Sciatic nerve (tissue), 2 donors: ENCODE data around the gene PDHA2. TPM values are rescaled to one million over a fixed set of nuclear protein-coding genes. Genes with fewer than 3 reads are reported as not detected.
"Not testable (repeated sequence)": the region's sequence is repeated elsewhere in the genome, so short reads cannot be mapped to it uniquely, and the experiment has no call there.

Experiments
- ATAC-seq: fragments of 200-7000 bp; cut with Tn5 transposase; one replicate; pipeline ENCODE4 v1.9.1; 2020; ENCODE audit warnings: mild to moderate bottlenecking, moderate library complexity
- DNase-seq: peaks from one replicate; pipeline ENCODE4 v3.0.0-alpha.2; 2020; ENCODE audit warnings: low spot score
- intact Hi-C: fragments of 100-400 bp; cut with DNase I; formaldehyde crosslinking; loops from one replicate; pipeline ENCODE4 v1.14.2; 2022
- total RNA-seq: library from RNA; stranded (reverse); fragmentation: NEBNext Ultra II Directional; extraction: Animal tissue kit (Norgen Biotek cat#: 25700); gene quantifications from one replicate; pipeline ENCODE4 v1.2.1, GENCODE V29; 2021
- donor health status: DM: no; HTN: no; CAD: no.
- donor health status: DM: no; HTN: no; CAD: no.

PDHA2 gene
- not detected for total RNA-seq

DNA sequence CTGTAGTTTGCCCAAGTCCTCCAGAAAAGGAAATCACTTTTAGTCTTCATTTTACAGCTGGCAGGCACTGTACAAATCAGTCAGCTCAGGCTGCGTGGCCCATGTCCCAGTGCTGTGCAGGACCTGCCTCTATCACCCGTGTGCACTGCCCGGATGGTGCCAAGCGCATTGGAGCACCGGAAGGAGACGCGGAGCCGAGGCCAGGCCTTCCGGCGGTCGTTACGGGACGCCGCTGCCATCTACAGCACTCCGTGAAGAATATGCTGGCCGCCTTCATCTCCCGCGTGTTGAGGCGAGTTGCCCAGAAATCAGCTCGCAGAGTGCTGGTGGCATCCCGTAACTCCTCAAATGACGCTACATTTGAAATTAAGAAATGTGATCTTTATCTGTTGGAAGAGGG, at the start of gene PDHA2:
PDHA2 (plus strand) TSS at position 203 of the 400 bp plus-strand sequence; CDS start at position 261, 58 bp downstream.
- intact Hi-C loops = no loop called here
- peak; percentile 42 for DNase-seq
- ATAC-seq = no peak

DNA sequence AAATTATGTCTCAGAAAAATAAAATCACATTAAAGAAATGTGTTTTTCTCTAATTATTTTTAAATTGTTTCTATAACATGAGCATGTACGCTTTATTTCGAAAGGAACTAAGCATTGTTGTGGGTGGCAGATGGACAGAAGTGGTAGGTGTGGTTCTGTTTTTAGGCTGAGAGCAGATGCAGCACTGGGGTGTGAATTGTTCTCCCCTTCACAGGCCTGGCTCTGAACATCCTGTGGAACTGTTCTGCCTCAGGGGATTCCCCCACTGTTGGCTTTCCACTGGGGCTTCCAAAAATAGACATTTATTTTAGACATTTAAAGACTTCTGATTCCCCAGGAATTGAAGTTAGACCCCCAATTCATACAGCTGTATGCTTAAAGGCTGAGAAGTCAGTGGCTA, 41.9 kb upstream of the PDHA2 start:
- intact Hi-C loops = no loop called here
- ATAC-seq (no peak), DNase-seq (no peak)

- no peak for DNase-seq
These were observed 41.2 kb upstream of the PDHA2 start for GRCh38 chr4:95798727-95799126.

GRCh38 chr4:95821867-95822266, 18.0 kb upstream of the PDHA2 start:
- no peak for DNase-seq
- ATAC-seq = no peak
- intact Hi-C loops = no loop called here

More at GRCh38 chr4:95798727-95799126, 41.2 kb upstream of the PDHA2 start:
- ATAC-seq = no peak
- intact Hi-C loops = no loop called here

DNA sequence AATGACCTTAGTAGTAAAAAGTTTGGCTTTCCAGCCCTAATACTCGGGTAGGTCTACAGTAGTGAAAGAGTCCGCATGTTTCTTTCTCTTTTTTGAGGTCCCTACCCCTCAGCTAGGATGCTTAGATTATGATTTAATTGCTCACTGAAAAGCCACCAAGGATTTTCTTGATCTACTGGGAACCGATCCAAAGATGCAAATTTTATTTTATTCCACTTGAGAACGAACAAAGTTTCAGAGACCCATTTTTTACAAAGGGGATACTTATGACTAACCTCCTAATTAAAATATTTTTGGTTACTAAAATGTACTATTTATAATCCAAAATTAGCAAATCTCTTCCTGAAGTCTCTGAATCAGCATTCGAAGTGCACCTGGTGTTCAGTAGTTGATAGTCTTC, 14.3 kb upstream of the PDHA2 start:
- ATAC-seq (no peak), DNase-seq (no peak)
- intact Hi-C loops = no loop called here

- DNase-seq (no peak), ATAC-seq (no peak)
- intact Hi-C loops = no loop called here
These were observed 9.2 kb upstream of the PDHA2 start for GRCh38 chr4:95830651-95831050.

- intact Hi-C loops = no loop called here
- ATAC-seq = no peak
- no peak for DNase-seq
These were observed 8.7 kb upstream of the PDHA2 start for GRCh38 chr4:95831166-95831565.

DNA sequence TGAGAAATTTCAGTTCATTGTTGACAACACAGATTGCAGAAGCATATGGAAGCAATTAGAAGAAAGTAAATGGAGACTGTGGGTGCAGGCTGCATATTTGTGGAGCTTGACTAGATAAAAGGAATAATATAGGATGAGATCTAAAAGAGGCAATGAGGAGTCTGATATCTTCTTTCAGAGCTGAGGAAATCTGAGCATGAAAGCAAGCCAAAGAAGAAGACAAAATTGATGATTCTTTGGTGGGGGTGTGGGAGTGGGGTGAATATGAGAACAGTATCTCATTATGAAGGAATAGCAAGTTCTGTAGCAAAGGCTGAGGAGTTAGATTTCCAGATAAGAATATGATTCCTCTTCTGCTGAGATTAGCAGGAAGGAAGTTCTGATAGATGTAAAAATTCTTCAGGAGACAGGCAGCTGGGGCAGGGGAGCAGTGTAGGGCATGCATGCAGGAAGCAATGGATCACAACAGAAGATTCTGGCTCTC, 6.1 kb upstream of the PDHA2 start:
- no peak for ATAC-seq

GRCh38 chr4:95835672-95836071, 4.2 kb upstream of the PDHA2 start:
- ATAC-seq = no peak
- intact Hi-C loops = no loop called here

More for the DNA sequence above, 6.1 kb upstream of the PDHA2 start:
- no peak for DNase-seq
- intact Hi-C loops = no loop called here

GRCh38 chr4:95838192-95838591, 1.7 kb upstream of the PDHA2 start:
- intact Hi-C loops = no loop called here
- no peak for DNase-seq
- no peak for ATAC-seq

More at GRCh38 chr4:95835672-95836071, 4.2 kb upstream of the PDHA2 start:
- no peak for DNase-seq

GRCh38 chr4:95847908-95848460, 8.1 kb downstream of the PDHA2 start:
- DNase-seq = no peak
- intact Hi-C loops = no loop called here
- ATAC-seq = no peak

GRCh38 chr4:95850161-95850560, 10.3 kb downstream of the PDHA2 start:
- no peak for ATAC-seq
- intact Hi-C loops = no loop called here
- DNase-seq = no peak

GRCh38 chr4:95857761-95858160, 17.9 kb downstream of the PDHA2 start:
- no peak for ATAC-seq

DNA sequence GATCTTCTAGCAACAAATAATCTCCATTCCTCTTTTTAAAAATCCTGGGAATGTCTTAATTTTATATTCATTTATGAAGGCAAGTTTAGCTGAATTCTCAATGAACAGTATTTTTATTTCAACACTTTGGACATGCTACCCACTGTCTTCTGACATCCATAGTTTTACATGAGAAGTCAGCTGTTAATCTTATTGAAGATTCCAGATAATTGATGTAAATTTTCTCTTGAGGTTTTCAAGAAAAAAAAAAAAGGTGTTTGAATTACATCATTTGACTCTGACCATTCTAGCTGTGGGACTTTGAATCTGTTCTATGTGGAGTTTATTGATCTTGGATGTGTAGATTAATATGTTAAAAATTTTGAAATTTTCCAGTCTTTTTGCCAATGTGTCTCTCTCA, 28.0 kb downstream of the PDHA2 start:
- ATAC-seq = no peak
- intact Hi-C loops = no loop called here
- no peak for DNase-seq

More at GRCh38 chr4:95857761-95858160, 17.9 kb downstream of the PDHA2 start:
- intact Hi-C loops = no loop called here
- no peak for DNase-seq

- ATAC-seq, intact Hi-C loops, DNase-seq: not testable (repeated sequence)
These were observed 29.5 kb downstream of the PDHA2 start for GRCh38 chr4:95869414-95869813.

DNA sequence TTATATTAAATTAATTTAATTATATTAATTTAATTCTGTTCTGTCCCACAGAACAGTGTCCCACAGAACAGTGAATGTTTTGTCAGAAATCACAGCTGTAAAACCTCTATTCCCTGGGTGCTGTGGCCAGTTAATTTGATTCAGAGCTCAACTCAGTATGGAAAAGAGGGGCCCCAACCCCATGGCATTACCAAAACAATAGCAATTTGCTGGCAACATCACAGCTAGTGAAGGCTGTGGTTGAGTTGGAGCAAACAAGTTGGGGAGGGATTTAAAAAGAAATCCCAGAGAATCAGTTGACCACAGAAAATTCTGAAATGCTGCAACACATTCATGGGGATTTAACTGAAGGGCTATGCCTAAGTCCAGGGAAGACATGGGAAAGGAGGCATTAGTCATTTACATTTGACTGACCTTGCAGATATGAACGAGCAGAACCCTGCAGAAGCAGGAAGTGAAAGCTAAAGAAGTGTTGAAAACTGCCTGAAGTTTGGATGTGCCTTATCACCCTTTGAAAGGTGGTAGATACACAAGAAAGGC, 30.1 kb downstream of the PDHA2 start:
- no peak for DNase-seq
- intact Hi-C loops = no loop called here
- ATAC-seq = no peak

DNA sequence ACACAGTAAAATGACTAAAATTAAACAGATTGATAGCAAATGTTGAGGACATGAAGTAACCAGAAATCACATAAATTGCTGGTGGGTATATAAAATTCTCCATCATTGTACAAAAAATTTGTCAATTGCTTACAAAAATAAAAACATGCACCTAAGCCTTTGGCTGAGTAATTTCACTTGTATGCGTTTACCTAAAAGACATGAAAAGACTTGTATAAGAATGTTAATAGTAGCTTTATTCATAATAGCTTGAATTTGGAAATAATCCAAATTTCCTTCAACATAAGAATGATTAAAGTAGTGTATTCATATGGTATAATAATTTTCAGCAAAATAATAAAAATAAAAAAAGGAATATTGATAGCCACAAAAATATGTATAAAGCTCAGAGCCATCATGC, 37.7 kb downstream of the PDHA2 start:
- no peak for ATAC-seq
- no peak for DNase-seq
- intact Hi-C loops = no loop called here

DNA sequence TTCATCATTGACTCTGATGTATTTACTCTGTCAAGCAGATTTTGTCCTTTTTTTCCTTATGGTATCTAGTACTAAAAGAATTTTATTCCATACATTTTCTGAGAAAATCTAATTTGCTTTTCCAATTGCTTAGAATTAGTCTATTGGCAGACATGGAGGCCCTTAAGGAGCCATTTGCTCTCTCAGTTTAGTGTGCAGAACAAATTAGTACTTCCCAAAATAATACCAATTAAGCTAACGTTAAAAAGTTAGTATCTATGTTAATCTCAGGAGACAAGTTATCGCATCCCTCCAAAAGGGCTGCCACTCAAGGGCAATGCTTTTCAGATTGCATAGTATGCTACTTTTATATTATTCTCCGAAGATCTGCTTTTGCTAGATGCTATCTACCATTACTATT, 47.7 kb downstream of the PDHA2 start:
- ATAC-seq = no peak
- intact Hi-C loops = no loop called here
- no peak for DNase-seq

- intact Hi-C loops = no loop called here
- ATAC-seq (no peak), DNase-seq (no peak)
These were observed 49.8 kb downstream of the PDHA2 start for GRCh38 chr4:95889662-95890061.
